Measurements from ENCODE around the gene ESPL1. TPM values are rescaled to one million over a fixed set of nuclear protein-coding genes. Genes with fewer than 3 reads are reported as not detected.

Gene ESPL1
- total RNA-seq, 6 experiments from 2014 or later = 7.0 to 16.1 (median 14.1) TPM

DNA sequence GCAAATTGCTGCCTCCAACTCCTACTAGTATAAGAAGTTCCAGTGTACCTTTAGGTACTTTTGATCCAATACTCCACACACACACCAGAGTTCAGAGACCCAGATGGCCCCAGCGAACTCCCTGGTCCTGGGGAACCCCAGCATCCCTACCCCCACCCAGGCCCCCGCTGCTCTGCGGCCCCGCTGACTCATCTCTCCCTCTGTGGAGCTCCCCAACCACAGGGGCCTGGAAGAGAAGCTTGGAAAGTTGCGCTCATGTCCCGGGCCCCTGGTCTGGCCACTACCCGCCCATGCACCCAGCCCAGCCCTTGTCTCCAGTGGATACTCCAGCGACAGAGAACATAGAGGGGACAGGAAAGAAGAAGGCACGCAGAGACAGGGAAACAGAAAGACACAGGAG, 72.3 kb downstream of the ESPL1 start:
- peaks cover 31% of the 10 kb centered on the region for H3K27me3 Mint-ChIP-seq (ENCODE audit: insufficient read depth)
- H3K4me3 Mint-ChIP-seq = no peak overlapping the region
- DNase-seq = no peak
- no peak overlapping the region for H3K27ac Mint-ChIP-seq
- H3K36me3 Mint-ChIP-seq (ENCODE audit: low read depth) = no peaks in the 10 kb centered on the region
- peaks cover 13% of the 10 kb centered on the region for H3K4me1 Mint-ChIP-seq (ENCODE audit: low read depth)
- no peaks in the 10 kb centered on the region for H3K9me3 Mint-ChIP-seq
- no peak for TF ChIP-seq CTCF (IDR thresholded peaks at IDR 0.05)

Other genes starting within 250 kb of the ESPL1 start
- 10 to 100 TPM; 44.3 to 69.2 (median 58.9) TPM for gene TNS2, start 218.2 kb upstream of the ESPL1 start, total RNA-seq (2021; fragmentation: NEBNext Ultra II Directional; extraction: Animal tissue kit (Norgen Biotek cat#: 25700))
- 10 to 100 TPM; 50.5 to 59.4 (median 54.9) TPM for gene SPRYD3, start 188.9 kb upstream of the ESPL1 start, total RNA-seq (2021; fragmentation: NEBNext Ultra II Directional; extraction: Animal tissue kit (Norgen Biotek cat#: 25700))
- 100 to 1,000 TPM; 317 to 444 (median 430) TPM for gene IGFBP6, start 170.6 kb upstream of the ESPL1 start, total RNA-seq (2021; fragmentation: NEBNext Ultra II Directional; extraction: Animal tissue kit (Norgen Biotek cat#: 25700))
- under 1 TPM; 0.12 to 0.34 (median 0.18) TPM for gene SOAT2, start 164.8 kb upstream of the ESPL1 start, total RNA-seq (2021; fragmentation: NEBNext Ultra II Directional; extraction: Animal tissue kit (Norgen Biotek cat#: 25700))
- gene ZNF740, start 87.6 kb upstream of the ESPL1 start, total RNA-seq (2021; fragmentation: NEBNext Ultra II Directional; extraction: Animal tissue kit (Norgen Biotek cat#: 25700)) = 10 to 100 TPM; 17.3 to 25.7 (median 19.3) TPM
- 10 to 100 TPM; 13.9 to 17.1 (median 16.0) TPM for gene CSAD, start 87.4 kb upstream of the ESPL1 start, total RNA-seq (2021; fragmentation: NEBNext Ultra II Directional; extraction: Animal tissue kit (Norgen Biotek cat#: 25700))
- gene ITGB7, start 61.0 kb upstream of the ESPL1 start, total RNA-seq (2021; fragmentation: NEBNext Ultra II Directional; extraction: Animal tissue kit (Norgen Biotek cat#: 25700)) = 1 to 10 TPM in 3 of 6 experiments, under 1 TPM in 3; 0.35 to 1.5 (median 0.93) TPM
- 10 to 100 TPM; 47.2 to 80.5 (median 71.0) TPM for gene RARG, start 36.1 kb upstream of the ESPL1 start, total RNA-seq (2021; fragmentation: NEBNext Ultra II Directional; extraction: Animal tissue kit (Norgen Biotek cat#: 25700))
- 100 to 1,000 TPM; 502 to 568 (median 534) TPM for gene PFDN5, start 27.2 kb downstream of the ESPL1 start, total RNA-seq (2021; fragmentation: NEBNext Ultra II Directional; extraction: Animal tissue kit (Norgen Biotek cat#: 25700))
- gene MYG1, start 31.4 kb downstream of the ESPL1 start, total RNA-seq (2021; fragmentation: NEBNext Ultra II Directional; extraction: Animal tissue kit (Norgen Biotek cat#: 25700)) = 10 to 100 TPM; 59.8 to 76.0 (median 68.3) TPM
- gene AAAS, start 53.3 kb downstream of the ESPL1 start, total RNA-seq (2021; fragmentation: NEBNext Ultra II Directional; extraction: Animal tissue kit (Norgen Biotek cat#: 25700)) = 10 to 100 TPM; 44.0 to 63.5 (median 54.0) TPM
- not detected for gene SP7, start 68.1 kb downstream of the ESPL1 start, total RNA-seq (2021; fragmentation: NEBNext Ultra II Directional; extraction: Animal tissue kit (Norgen Biotek cat#: 25700))
- gene SP1, start 111.9 kb downstream of the ESPL1 start, total RNA-seq (2021; fragmentation: NEBNext Ultra II Directional; extraction: Animal tissue kit (Norgen Biotek cat#: 25700)) = 10 to 100 TPM; 38.2 to 51.8 (median 43.5) TPM
- not detected for gene AMHR2, start 155.6 kb downstream of the ESPL1 start, total RNA-seq (2021; fragmentation: NEBNext Ultra II Directional; extraction: Animal tissue kit (Norgen Biotek cat#: 25700))
- 100 to 1,000 TPM; 122 to 188 (median 165) TPM for gene PRR13, start 173.4 kb downstream of the ESPL1 start, total RNA-seq (2021; fragmentation: NEBNext Ultra II Directional; extraction: Animal tissue kit (Norgen Biotek cat#: 25700))
- gene PCBP2, start 183.8 kb downstream of the ESPL1 start, total RNA-seq (2021; fragmentation: NEBNext Ultra II Directional; extraction: Animal tissue kit (Norgen Biotek cat#: 25700)) = 100 to 1,000 TPM; 763 to 969 (median 874) TPM
- gene MAP3K12, start 231.2 kb downstream of the ESPL1 start, total RNA-seq (2021; fragmentation: NEBNext Ultra II Directional; extraction: Animal tissue kit (Norgen Biotek cat#: 25700)) = 10 to 100 TPM; 21.2 to 26.5 (median 23.5) TPM
- gene TARBP2, start 233.0 kb downstream of the ESPL1 start, total RNA-seq (2021; fragmentation: NEBNext Ultra II Directional; extraction: Animal tissue kit (Norgen Biotek cat#: 25700)) = 10 to 100 TPM; 35.1 to 41.7 (median 37.1) TPM
- gene NPFF, start 239.2 kb downstream of the ESPL1 start, total RNA-seq (2021; fragmentation: NEBNext Ultra II Directional; extraction: Animal tissue kit (Norgen Biotek cat#: 25700)) = not detected

Measured in HFFc6 (cell line).